Kidney (tissue), 14 donors: Measurements from ENCODE around the gene FOXN3. TPM values are rescaled to one million over a fixed set of nuclear protein-coding genes. Genes with fewer than 3 reads are reported as not detected.

ENCODE experiments used
- DNase-seq, 5 donors: peaks; one replicate each; pipeline ENCODE4 v3.0.0-alpha.2; 2013 to 2020
- FAIRE-seq: peaks from 2 replicates; lab custom pipeline; 2012; peaks lifted over from hg19 to GRCh38; lab: Jason Lieb, UNC
- H3K27ac ChIP-seq, 2 donors: one replicate each; pipeline ENCODE4 v1.7.0; 2013; ENCODE audit warnings: low read depth in 2 of 2, low read length in 2 of 2, inconsistent platforms in 1 of 2
- H3K27me3 ChIP-seq: one replicate; pipeline ENCODE4 v1.7.1; 2013; ENCODE audit warnings: low read length, inconsistent platforms; ENCODE audit not compliant: control insufficient read depth, insufficient read depth
- H3K36me3 ChIP-seq, 3 donors: one replicate each; pipeline versions ENCODE4 v1.7.0 to v1.7.1; 2013; ENCODE audit warnings: low read length in 3 of 3, control low read depth in 1 of 3, inconsistent platforms in 1 of 3; ENCODE audit not compliant: insufficient read depth in 3 of 3, control insufficient read depth in 2 of 3
- H3K4me1 ChIP-seq, 3 donors: one replicate each; pipeline versions ENCODE4 v1.7.0 to v1.7.1; 2013; ENCODE audit warnings: low read length in 3 of 3, inconsistent platforms in 1 of 3, low read depth in 1 of 3; ENCODE audit not compliant: control insufficient read depth in 2 of 3, insufficient read depth in 2 of 3
- H3K4me3 ChIP-seq, 3 donors: one replicate each; pipeline versions ENCODE4 v1.7.0 to v1.8.1; 2013; ENCODE audit warnings: low read length in 3 of 3, control low read depth in 1 of 3, inconsistent platforms in 1 of 3
- H3K9ac ChIP-seq, 3 donors: one replicate each; pipeline versions ENCODE4 v1.7.0 to v1.7.1; 2013; ENCODE audit warnings: low read length in 3 of 3, control low read depth in 1 of 3, inconsistent platforms in 1 of 3
- H3K9me3 ChIP-seq, 3 donors: one replicate each; pipeline versions ENCODE4 v1.7.0 to v1.7.1; 2013; ENCODE audit warnings: low read length in 3 of 3, control low read depth in 1 of 3, inconsistent platforms in 1 of 3; ENCODE audit not compliant: control insufficient read depth in 2 of 3, insufficient read depth in 1 of 3
- intact Hi-C: fragments of 100-400 bp; cut with DNase I; formaldehyde crosslinking; loops from one replicate; pipeline ENCODE4 v1.11.1; 2022
- polyA plus RNA-seq: library from polyadenylated mRNA; stranded (reverse); fragments of 350-450 nt; fragmentation: Illumina TruSeq; extraction: RNeasy Lipid Tissue Mini Kit (QIAGEN cat#74804); gene quantifications from one replicate; pipeline ENCODE4 v1.2.3, GENCODE V29; 2014; ENCODE audit warnings: low read depth, low replicate concordance; ENCODE audit not compliant: insufficient read depth
- total RNA-seq: library from RNA; stranded (reverse); fragmentation: NEBNext Ultra II Directional; extraction: Animal tissue kit (Norgen Biotek cat#: 25700); gene quantifications from one replicate; pipeline ENCODE4 v1.2.1, GENCODE V29; 2021
- TF ChIP-seq, protein P1 (sequence below): IDR thresholded peaks from 3 replicates; pipeline ENCODE4 v1.5.1; 2012; ENCODE audit warnings: mild to moderate bottlenecking, moderate library complexity, borderline replicate concordance; ENCODE audit not compliant: insufficient read depth; ENCODE audit errors: extremely low read depth
- donor health status: control.
- donor health status: control.
- donor health status: control.
- donor health status: control.
- donor health status: control.
- donor health status: DM: yes; HTN: yes; CAD: no.
- donor health status: Normal renal cell carcinoma (clear cell type).

Gene FOXN3
- total and polyA plus RNA-seq, 2 donors from 2014 or later: 6.4 to 50.1 TPM

DNA sequence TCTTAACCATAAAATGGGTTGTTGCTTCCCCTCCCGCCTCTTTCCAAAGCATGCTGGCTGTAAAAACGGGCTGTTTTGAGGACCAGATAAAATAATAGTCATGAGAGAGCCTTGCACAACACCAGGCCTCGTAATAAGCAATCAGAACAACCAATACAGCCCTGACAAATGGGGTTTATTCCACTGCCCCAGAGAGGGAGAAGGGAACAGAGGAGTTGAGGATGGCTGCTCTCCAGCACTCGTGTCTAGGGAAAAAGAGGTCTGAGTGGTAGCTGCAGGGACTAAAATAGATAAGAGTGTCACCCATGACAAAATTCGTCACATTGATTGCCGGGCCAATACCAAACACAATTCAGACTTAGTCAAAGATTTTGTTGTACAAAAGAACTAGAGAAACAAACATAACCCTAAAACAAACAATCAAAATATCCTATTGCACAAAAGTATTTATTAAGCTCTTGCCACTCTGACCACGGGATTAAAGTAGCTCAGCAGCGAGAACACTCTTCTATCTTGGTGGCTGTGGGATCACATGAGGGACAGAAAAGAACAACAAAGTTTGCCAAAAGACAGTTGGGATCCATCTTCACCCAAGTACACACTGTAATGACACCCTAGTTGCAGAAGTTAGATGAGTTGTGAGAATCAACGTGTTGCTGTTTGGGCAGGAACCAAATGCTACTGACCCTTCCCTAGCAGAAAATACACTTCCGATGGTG lies 188.0 kb downstream of the FOXN3 start:
- Histone ChIP-seq H3K27me3 (no peaks in the 10 kb centered on the region), H3K4me3 (no peak overlapping the region), H3K4me1 (peaks cover 0 to 3% (median 0%) of the 10 kb centered on the region in 3 donors), H3K36me3 (no peaks in the 10 kb centered on the region), H3K9me3 (no peaks in the 10 kb centered on the region), H3K9ac (no peak overlapping the region), H3K27ac (no peak overlapping the region)
- DNase-seq (peak in 1 of 5 donors; percentile 67), FAIRE-seq (no peak)
- TF ChIP-seq, protein P1, sequence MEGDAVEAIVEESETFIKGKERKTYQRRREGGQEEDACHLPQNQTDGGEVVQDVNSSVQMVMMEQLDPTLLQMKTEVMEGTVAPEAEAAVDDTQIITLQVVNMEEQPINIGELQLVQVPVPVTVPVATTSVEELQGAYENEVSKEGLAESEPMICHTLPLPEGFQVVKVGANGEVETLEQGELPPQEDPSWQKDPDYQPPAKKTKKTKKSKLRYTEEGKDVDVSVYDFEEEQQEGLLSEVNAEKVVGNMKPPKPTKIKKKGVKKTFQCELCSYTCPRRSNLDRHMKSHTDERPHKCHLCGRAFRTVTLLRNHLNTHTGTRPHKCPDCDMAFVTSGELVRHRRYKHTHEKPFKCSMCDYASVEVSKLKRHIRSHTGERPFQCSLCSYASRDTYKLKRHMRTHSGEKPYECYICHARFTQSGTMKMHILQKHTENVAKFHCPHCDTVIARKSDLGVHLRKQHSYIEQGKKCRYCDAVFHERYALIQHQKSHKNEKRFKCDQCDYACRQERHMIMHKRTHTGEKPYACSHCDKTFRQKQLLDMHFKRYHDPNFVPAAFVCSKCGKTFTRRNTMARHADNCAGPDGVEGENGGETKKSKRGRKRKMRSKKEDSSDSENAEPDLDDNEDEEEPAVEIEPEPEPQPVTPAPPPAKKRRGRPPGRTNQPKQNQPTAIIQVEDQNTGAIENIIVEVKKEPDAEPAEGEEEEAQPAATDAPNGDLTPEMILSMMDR: no peak
- intact Hi-C loops: no loop called here

DNA sequence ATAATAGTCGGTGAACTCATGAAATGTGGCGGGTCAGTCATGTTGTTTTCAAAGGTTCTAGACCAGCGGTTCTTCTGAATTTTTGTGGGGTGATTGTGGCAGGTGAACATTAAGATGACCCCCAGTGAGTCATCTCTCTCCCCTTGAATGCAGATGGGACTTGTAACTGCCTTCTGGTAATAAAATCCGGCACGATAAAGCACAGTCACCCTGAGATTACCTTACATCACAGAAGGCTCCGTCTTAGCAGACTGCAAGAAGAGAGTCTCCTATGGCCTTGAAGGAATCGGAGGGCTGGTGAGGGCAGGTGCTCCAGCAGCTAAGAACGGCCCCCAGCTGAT lies 189.6 kb downstream of the FOXN3 start:
- Histone ChIP-seq H3K27me3 (no peaks in the 10 kb centered on the region), H3K36me3 (no peaks in the 10 kb centered on the region), H3K27ac (no peak overlapping the region), H3K9me3 (no peaks in the 10 kb centered on the region), H3K9ac (no peak overlapping the region), H3K4me3 (no peak overlapping the region), H3K4me1 (peaks cover 0 to 3% (median 0%) of the 10 kb centered on the region in 3 donors)
- TF ChIP-seq, protein P1: no peak
- DNase-seq (no peak), FAIRE-seq (no peak)
- intact Hi-C loops: no loop called here

GRCh38 chr14:89226801-89227495 lies 190.1 kb downstream of the FOXN3 start:
- TF ChIP-seq, protein P1: no peak
- intact Hi-C loops: no loop called here
- DNase-seq: peak in 1 of 5 donors; percentile 32
- no peaks in the 10 kb centered on the region for H3K27me3 ChIP-seq
- no peak overlapping the region for H3K9ac ChIP-seq
- no peak overlapping the region for H3K27ac ChIP-seq
- peaks cover 0 to 3% (median 0%) of the 10 kb centered on the region in 3 donors for H3K4me1 ChIP-seq
- H3K36me3 ChIP-seq: no peaks in the 10 kb centered on the region
- no peak overlapping the region for H3K4me3 ChIP-seq
- FAIRE-seq: no peak
- no peaks in the 10 kb centered on the region for H3K9me3 ChIP-seq
